Retina (tissue), 1 donor: ENCODE measurements around the gene GALNT16.
"Not testable (repeated sequence)": the region's sequence is repeated elsewhere in the genome, so short reads cannot be mapped to it uniquely, and the experiment has no call there.

ENCODE experiments used
- DNase-seq: peaks from one replicate; pipeline ENCODE4 v3.0.0-alpha.2; 2016

The GALNT16 gene

DNA sequence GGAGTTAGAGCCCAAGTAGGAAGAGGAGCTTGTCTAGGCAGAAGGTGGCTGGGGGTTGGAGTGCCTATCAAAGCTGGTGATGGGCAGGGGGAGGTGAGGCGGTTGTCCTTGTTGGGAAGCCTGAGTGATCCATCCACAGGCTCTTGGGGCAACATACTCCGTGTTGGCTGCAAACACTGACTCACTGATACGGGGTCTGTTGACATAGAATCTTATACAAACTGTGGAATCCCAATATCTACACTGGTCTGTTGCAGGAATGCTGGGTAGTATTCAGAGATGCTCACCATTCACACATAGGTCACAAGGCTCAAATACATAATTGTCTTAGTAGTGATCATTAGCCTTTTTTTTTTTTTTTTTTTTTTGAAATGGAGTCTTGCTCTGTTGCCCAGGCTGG is 112.2 kb downstream of the GALNT16 start:
- no peak for DNase-seq

DNA sequence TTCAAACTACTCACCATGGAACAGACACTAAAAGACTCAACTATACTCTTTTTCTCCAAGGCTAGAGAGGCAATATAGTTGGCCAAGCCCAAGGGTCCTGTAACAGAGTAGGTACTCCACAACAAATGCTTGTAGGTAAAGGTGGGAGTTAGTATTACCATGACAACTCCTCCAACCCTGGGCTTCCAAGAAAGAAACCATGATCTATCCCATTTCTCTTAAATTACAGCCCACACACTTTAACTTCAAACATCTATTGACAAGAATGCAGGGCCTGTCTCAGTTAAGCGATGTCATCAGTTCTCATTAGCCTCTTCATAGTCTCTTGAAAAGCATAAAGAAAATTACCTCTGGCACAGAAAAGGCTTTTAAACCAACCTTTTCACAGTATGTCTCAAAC is 113.1 kb downstream of the GALNT16 start:
- DNase-seq = no peak

DNA sequence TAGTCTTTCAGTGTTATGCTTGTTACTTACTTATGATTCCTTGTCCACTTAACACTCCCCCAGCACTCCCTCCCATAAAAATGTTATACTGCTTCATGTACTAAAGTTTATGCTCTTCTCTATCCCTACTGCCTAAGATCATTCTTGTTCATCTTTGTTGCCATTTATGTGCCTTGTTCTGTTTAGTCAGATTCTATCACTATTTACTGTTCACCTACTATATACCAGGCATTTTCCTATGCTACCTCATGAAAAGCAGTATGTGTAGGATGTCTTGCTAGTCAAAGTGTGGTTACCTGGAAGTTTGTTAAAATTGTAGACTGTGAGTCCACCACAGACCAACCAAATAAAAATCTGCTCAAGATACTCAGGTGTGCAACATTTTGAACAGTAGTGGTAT is 114.3 kb downstream of the GALNT16 start:
- no peak for DNase-seq

DNA sequence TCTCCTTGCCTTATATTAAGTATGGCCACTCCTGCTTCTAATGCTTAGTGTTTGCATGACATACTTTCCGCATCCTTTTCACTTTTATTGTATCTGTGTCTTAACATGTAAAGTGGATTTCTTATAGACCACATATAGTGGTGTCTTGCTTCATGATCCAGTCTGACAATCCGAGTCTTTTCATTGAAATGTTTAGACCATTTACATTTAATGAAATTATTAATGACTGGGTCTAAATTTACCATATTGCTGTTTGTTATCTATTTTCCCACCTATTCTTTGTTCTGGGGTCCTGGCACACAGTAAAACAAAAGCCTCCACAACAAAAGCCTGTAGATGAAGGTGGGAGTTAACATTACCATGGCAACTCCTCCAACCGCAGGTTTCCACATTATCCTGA is 115.2 kb downstream of the GALNT16 start:
- DNase-seq = no peak

DNA sequence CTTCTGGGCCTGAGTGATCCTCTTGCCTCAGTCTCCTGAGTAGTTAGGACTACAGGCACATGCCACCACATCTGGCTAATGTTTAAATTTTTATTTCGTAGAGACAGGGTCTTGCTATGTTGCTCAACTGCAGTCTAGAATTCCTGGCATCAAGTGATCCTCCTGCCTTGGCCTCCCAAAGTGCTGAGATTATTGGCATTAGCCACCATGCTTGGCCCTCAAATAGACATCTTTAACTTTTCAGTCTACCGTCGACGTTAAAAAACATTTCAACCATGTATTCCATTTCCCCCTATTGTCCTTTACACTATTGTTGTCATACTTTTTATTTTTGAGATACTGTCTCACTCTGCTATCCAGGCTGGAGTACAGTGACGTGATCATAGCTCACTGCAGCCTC is 115.8 kb downstream of the GALNT16 start:
- no peak for DNase-seq

DNA sequence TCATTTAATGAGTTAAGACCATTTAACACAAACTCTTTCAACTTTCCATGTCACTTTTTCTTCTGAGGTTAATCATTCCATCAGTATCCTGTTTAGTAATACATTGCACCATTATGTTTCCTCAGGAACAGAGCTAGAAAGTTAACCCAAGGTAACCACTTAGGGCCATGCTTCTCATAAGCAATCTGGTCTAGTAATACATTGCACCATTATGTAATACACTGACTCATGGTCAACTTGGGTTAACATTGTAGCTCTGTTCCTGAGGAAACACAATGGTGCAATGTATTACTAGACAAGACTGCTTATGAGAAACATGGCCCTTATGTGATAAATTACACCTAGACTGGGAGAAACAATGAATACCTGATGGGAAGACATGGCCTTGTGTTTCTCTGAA is 116.5 kb downstream of the GALNT16 start:
- DNase-seq = no peak

DNA sequence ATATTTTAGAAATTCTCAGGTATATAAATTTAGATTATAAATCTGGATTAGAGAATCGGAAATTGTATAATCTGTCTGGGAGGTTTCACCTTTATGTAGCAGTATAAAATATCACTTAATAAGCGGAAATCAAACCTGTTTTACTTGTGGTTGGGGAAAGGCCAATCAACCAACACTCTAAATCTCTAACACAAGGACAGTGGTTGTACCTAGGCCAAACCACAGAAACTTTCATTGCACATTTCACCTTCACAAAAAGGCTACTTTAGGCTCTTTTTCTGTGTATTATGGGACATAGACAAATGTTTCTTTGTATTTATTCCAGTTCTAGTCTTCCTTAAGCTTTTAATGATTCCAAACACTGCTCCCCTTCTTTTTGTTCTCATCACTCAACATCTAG is 118.3 kb downstream of the GALNT16 start:
- no peak for DNase-seq

DNA sequence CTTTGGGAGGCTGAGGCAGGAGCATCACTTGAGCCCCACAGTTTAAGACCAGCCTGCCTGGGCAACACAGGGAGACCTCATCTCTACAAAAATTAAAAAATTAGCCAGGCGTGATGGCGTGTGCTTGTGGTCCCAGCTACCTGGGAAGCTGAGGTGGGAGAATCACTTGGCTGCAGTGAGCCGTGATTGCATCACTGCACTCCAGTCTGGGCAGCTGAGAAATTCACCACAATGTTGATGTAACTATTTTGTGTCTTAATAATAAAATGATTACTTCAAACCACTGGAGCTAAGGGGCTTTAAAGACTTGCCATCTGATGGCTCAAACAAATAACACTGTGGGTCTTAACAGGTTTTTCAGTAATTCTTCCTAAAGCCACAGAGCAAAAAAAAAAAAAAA is 127.4 kb downstream of the GALNT16 start:
- no peak for DNase-seq

DNA sequence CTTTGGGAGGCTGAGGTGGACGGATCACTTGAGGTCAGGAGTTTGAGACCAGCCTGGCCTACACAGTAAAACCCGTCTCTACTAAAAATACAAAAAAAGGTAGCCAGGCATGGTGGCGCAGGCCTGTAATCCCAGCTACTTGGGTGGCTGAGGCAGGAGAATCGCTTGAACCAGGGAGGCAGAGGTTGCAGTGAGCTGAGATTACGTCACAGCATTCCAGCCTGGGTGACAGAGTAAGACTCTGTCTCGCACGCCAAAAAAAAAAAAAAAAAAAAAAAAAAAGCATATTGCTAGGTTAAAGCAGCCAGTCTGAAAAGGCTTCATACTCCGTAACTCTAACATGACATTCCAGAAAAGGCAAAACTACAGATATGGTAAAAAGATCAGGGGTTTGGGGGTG is 131.4 kb downstream of the GALNT16 start:
- DNase-seq = not testable (repeated sequence)

DNA sequence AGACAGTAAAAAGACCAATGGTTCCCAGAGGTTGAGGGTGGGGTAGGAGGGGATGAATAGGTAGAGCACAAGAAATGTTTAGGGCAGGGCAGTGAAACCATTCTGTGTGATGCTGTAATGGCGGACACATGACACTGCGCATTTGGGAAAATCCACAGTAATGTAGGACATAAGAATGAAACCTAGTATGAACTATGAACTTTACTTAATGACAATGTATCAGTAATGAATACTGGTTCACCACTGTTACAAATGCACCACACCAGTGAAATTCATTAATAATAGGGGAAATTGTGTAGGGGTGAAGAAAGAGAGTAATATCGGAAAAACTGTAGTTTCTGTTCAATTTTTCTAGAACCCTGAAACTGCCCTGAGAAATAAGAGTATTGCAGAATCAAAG is 132.5 kb downstream of the GALNT16 start:
- no peak for DNase-seq

DNA sequence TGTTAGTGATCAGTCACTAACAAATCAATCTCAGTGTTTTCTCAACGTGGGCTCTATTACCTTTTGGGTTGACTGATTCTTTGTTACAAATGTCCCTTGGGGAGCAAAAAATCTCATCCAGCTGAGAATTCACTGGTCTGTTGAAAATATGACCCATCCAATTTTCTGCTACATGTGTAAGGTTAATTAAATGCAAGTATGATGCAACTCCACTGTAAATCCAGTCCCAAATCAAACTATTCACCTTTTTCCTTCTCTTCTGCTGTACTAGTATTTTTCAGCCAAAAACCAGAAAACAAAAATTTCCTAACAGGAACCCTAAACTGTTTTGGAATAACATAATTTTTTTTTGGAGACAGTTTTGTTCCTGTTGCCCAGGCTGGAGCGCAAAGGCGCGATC is 136.0 kb downstream of the GALNT16 start:
- no peak for DNase-seq

DNA sequence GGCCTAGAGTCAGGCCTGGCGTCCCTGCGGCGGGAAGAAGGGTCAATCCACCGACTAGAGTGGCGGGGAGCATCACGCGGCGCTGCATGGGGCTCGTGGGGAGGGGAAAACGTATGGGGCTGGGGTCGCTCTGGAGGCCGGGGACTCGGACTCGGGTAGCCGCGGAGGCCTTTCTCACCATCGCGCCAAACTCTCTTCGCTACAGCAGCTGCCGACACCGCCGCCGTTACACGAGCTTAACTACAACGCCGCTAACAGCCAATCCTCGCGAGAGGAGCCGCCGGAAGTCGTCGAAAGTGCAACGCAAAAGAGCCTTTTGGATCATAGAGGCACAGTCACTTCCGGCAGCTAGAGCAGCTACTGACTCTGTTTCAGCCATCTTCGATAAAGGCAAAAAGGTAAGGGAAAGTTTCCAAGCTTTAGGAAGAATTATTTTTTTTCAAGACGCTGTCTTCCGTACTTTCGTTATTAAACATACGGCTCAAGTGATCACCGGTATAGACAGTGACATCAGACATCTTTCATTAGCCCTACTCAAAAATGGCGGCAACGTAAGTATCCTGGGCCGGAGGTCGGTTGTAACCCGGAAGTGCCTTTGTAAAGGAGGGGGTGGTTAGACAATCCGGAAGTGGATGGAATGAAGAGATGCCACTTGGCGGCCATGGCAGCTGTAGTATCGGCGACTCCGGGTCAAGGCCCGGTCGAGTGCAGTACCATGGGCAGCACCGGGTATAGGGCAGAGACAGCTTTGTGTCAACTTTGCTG is 138.3 kb downstream of the GALNT16 start, which contains the start of the genes ERH and SLC39A9:
ERH (minus strand) TSS at position 247 of the 765 bp plus-strand sequence; CDS start at position 181, 66 bp downstream.
SLC39A9 (plus strand) TSS at position 640 of the 765 bp plus-strand sequence. CDS start 678 bp downstream, outside the sequence.
- DNase-seq = peak; percentile 98

DNA sequence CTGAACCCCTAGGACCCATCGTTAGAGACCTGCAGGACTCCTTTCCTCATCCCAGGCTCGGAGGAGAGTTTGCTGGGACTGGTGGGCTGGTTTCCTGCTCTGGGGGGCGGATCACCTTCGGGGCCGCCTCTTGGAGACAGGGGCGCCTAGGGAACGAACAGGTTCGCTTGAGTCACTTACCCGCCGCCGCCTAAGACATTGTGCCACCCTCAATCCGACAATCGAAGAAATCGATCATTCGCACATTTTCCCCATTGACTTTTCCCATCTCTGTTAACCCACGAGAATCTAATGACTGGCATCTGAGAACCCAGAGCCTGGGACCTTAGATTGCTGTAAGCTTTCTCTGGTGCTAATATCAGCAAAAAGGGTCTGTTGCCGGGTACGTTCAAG is 138.9 kb downstream of the GALNT16 start:
- no peak for DNase-seq

DNA sequence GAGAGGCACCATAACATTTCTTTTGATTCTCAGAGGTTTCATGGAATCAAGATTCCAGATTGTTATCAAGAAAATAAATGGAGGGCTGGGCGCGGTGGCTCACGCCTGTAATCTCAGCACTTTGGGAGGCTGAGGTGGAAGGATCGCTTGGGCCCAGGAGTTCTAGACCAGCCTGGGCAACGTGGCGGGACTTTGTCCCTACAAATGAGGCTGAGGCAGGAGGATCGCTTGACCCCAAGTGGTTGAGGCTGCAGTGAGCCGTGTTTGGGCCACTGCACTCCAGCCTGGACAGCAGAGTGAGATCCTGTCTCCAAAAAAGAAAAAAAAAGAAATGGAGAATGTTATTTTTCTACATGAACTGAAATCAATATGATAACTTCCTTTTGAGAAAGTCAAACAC is 139.8 kb downstream of the GALNT16 start:
- DNase-seq = no peak

DNA sequence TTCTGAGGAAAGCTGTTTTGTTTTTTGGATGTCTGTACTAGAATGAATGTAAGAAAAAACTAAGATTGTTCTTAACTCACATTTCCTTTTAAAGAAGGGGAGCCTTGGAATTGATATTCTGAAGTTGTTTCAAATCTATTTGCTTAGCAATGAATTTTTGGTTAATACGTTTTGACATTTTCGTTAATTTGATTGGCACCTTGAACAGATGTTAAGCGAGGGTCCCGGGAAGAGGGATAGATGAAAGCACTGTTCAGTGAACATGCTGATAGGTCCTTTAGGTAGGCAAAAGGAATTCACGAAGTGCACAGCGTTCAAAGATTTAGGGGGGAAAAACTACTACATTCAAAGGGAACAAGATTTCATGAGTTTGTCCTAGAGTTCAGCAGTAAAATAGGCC is 140.2 kb downstream of the GALNT16 start:
- DNase-seq = no peak

DNA sequence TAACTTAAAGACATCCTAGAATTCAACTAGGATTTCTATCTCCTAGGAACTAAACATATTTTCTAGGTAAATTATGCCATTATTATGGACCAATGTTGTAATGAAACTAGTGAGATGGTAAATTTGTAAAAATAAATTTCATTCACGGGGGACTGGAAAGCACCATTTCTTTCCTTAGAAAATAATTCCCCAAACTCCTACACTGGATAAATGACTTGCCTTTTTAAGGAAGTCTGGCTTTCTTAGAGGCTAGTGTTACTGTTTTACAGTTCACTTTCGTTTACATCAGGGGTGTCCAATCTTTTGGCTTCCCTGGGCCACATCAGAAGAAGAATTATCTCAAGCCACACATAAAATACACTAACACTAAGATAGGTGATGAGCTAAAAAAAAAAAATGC is 141.9 kb downstream of the GALNT16 start:
- no peak for DNase-seq

DNA sequence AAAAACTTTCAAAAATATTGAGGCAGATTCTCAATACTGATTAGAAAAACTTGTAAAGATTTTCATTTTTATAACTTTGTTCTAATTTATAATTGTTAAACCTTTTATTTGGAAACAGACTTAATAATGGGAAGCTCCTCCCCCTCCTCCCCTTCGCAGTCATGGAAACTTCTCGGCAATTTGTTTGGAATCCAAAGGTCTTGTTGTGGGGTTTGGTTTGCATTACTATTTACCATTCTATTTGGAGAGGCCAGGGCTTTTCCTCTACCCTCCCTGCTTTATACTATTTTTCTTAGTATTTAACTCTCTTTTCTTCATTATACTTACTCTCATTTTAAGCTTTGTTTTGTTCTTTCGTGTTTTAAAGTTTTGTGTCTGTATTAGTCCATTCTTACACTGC is 144.5 kb downstream of the GALNT16 start:
- no peak for DNase-seq

DNA sequence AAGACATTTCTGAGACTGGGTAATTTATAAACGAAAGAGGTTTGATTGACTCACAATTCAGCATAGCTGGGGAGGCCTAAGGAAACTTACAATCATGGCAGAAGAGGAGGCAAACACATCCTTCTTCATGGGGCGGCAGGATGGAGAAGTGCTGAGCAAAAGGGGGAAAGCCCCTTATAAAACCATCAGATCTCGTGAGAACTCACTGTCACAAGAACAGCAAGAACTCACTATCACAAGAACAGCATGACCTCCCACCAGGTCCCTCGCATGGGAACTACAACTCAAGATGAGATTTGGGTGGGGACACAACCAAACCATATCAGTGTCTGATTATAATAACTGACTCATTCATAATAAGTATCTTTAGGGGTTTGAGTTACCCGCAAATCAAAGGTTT is 144.9 kb downstream of the GALNT16 start:
- no peak for DNase-seq

DNA sequence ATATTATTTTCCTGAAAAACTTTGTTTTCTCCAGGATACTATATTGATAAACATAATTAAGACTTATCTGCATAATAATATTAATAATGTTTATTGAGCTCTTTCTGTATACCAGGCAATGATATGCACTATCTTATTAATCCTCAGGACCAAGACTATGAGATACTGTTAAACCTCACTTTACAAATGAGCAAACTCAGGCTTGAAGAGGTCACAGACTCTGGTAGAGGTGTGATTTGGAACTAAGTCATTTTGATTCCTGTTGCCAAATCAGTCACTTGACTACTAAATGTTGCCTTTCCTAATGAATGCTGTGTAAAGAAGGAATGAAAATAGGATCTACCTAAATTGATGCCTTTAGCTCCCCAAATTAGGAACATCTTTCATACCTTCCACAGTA is 145.8 kb downstream of the GALNT16 start:
- no peak for DNase-seq
